NCI-H1436 treated with DMSO at 0.1 percent for 48 hours (cell line): Measurements from ENCODE around the gene SLC26A6.

Source experiments
- DNase-seq: peaks from one replicate; lab custom pipeline; 2025; lab: John Stamatoyannopoulos, UW

The SLC26A6 gene

GRCh38 chr3:48660800-48661400 lies 25.6 kb upstream of the SLC26A6 start:
- no peak for DNase-seq

GRCh38 chr3:48656841-48657281 lies 21.6 kb upstream of the SLC26A6 start:
- DNase-seq = no peak

GRCh38 chr3:48656061-48656840 lies 21.0 kb upstream of the SLC26A6 start:
- no peak for DNase-seq

- no peak for DNase-seq
These were observed 20.3 kb upstream of the SLC26A6 start for GRCh38 chr3:48655606-48656005.

- DNase-seq = no peak
These were observed 19.8 kb upstream of the SLC26A6 start for GRCh38 chr3:48655063-48655462.

GRCh38 chr3:48652923-48653715 lies 17.9 kb upstream of the SLC26A6 start:
- DNase-seq = no peak

GRCh38 chr3:48651771-48652170 lies 16.5 kb upstream of the SLC26A6 start:
- no peak for DNase-seq

- DNase-seq = no peak
These were observed 15.5 kb upstream of the SLC26A6 start for GRCh38 chr3:48650723-48651122.

GRCh38 chr3:48648188-48648850 lies 13.1 kb upstream of the SLC26A6 start:
- no peak for DNase-seq

GRCh38 chr3:48647714-48648113 lies 12.5 kb upstream of the SLC26A6 start:
- no peak for DNase-seq

- DNase-seq = no peak
These were observed 9.9 kb upstream of the SLC26A6 start for GRCh38 chr3:48644898-48645760.

- no peak for DNase-seq
These were observed 7.3 kb upstream of the SLC26A6 start for GRCh38 chr3:48642605-48643004.

GRCh38 chr3:48641396-48641795 lies 6.1 kb upstream of the SLC26A6 start:
- no peak for DNase-seq

- DNase-seq = no peak
These were observed 4.8 kb upstream of the SLC26A6 start for GRCh38 chr3:48639944-48640606.

GRCh38 chr3:48637305-48637704 lies 2.0 kb upstream of the SLC26A6 start:
- no peak for DNase-seq

- no peak for DNase-seq
These were observed 941 bp upstream of the SLC26A6 start for GRCh38 chr3:48636149-48636655.

- DNase-seq = no peak
These were observed 520 bp downstream of the SLC26A6 start for GRCh38 chr3:48634661-48635221.

GRCh38 chr3:48633743-48634142 lies 1.5 kb downstream of the SLC26A6 start:
- DNase-seq = no peak

- DNase-seq = no peak
These were observed 2.0 kb downstream of the SLC26A6 start for GRCh38 chr3:48633256-48633655.
